Kidney (tissue), 14 donors: ENCODE data around the gene CPLX3. TPM values are rescaled to one million over a fixed set of nuclear protein-coding genes. Genes with fewer than 3 reads are reported as not detected.

Experiments used
- DNase-seq, 5 donors: peaks; one replicate each; pipeline ENCODE4 v3.0.0-alpha.2; 2013 to 2020
- FAIRE-seq: peaks from 2 replicates; lab custom pipeline; 2012; peaks lifted over from hg19 to GRCh38; lab: Jason Lieb, UNC
- H3K27ac ChIP-seq, 2 donors: one replicate each; pipeline ENCODE4 v1.7.0; 2013; ENCODE audit warnings: low read depth in 2 of 2, low read length in 2 of 2, inconsistent platforms in 1 of 2
- H3K27me3 ChIP-seq: one replicate; pipeline ENCODE4 v1.7.1; 2013; ENCODE audit warnings: low read length, inconsistent platforms; ENCODE audit not compliant: control insufficient read depth, insufficient read depth
- H3K36me3 ChIP-seq, 3 donors: one replicate each; pipeline versions ENCODE4 v1.7.0 to v1.7.1; 2013; ENCODE audit warnings: low read length in 3 of 3, control low read depth in 1 of 3, inconsistent platforms in 1 of 3; ENCODE audit not compliant: insufficient read depth in 3 of 3, control insufficient read depth in 2 of 3
- H3K4me1 ChIP-seq, 3 donors: one replicate each; pipeline versions ENCODE4 v1.7.0 to v1.7.1; 2013; ENCODE audit warnings: low read length in 3 of 3, inconsistent platforms in 1 of 3, low read depth in 1 of 3; ENCODE audit not compliant: control insufficient read depth in 2 of 3, insufficient read depth in 2 of 3
- H3K4me3 ChIP-seq, 3 donors: one replicate each; pipeline versions ENCODE4 v1.7.0 to v1.8.1; 2013; ENCODE audit warnings: low read length in 3 of 3, control low read depth in 1 of 3, inconsistent platforms in 1 of 3
- H3K9ac ChIP-seq, 3 donors: one replicate each; pipeline versions ENCODE4 v1.7.0 to v1.7.1; 2013; ENCODE audit warnings: low read length in 3 of 3, control low read depth in 1 of 3, inconsistent platforms in 1 of 3
- H3K9me3 ChIP-seq, 3 donors: one replicate each; pipeline versions ENCODE4 v1.7.0 to v1.7.1; 2013; ENCODE audit warnings: low read length in 3 of 3, control low read depth in 1 of 3, inconsistent platforms in 1 of 3; ENCODE audit not compliant: control insufficient read depth in 2 of 3, insufficient read depth in 1 of 3
- intact Hi-C: fragments of 100-400 bp; cut with DNase I; formaldehyde crosslinking; loops from one replicate; pipeline ENCODE4 v1.11.1; 2022
- polyA plus RNA-seq: library from polyadenylated mRNA; stranded (reverse); fragments of 350-450 nt; fragmentation: Illumina TruSeq; extraction: RNeasy Lipid Tissue Mini Kit (QIAGEN cat#74804); gene quantifications from one replicate; pipeline ENCODE4 v1.2.3, GENCODE V29; 2014; ENCODE audit warnings: low read depth, low replicate concordance; ENCODE audit not compliant: insufficient read depth
- total RNA-seq: library from RNA; stranded (reverse); fragmentation: NEBNext Ultra II Directional; extraction: Animal tissue kit (Norgen Biotek cat#: 25700); gene quantifications from one replicate; pipeline ENCODE4 v1.2.1, GENCODE V29; 2021
- TF ChIP-seq, protein P1 (sequence below): IDR thresholded peaks from 3 replicates; pipeline ENCODE4 v1.5.1; 2012; ENCODE audit warnings: mild to moderate bottlenecking, moderate library complexity, borderline replicate concordance; ENCODE audit not compliant: insufficient read depth; ENCODE audit errors: extremely low read depth
- donor health status: control.
- donor health status: control.
- donor health status: control.
- donor health status: control.
- donor health status: control.
- donor health status: DM: yes; HTN: yes; CAD: no.
- donor health status: Normal renal cell carcinoma (clear cell type).

Gene CPLX3
- total and polyA plus RNA-seq, 2 donors from 2014 or later = not detected

- FAIRE-seq = no peak
- H3K27me3 ChIP-seq = no peaks in the 10 kb centered on the region
- H3K4me1 ChIP-seq = peaks cover 0 to 60% (median 44%) of the 10 kb centered on the region in 3 donors
- H3K4me3 ChIP-seq = peak overlapping the region in 1 of 3 donors; percentile 7
- no peaks in the 10 kb centered on the region for H3K36me3 ChIP-seq
- intact Hi-C loops = no loop called here
- peak overlapping the region; percentile 10 to 69 for H3K27ac ChIP-seq
- DNase-seq = peak; percentile 55 to 93 (median 68)
- TF ChIP-seq, protein P1, sequence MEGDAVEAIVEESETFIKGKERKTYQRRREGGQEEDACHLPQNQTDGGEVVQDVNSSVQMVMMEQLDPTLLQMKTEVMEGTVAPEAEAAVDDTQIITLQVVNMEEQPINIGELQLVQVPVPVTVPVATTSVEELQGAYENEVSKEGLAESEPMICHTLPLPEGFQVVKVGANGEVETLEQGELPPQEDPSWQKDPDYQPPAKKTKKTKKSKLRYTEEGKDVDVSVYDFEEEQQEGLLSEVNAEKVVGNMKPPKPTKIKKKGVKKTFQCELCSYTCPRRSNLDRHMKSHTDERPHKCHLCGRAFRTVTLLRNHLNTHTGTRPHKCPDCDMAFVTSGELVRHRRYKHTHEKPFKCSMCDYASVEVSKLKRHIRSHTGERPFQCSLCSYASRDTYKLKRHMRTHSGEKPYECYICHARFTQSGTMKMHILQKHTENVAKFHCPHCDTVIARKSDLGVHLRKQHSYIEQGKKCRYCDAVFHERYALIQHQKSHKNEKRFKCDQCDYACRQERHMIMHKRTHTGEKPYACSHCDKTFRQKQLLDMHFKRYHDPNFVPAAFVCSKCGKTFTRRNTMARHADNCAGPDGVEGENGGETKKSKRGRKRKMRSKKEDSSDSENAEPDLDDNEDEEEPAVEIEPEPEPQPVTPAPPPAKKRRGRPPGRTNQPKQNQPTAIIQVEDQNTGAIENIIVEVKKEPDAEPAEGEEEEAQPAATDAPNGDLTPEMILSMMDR = no peak
- no peaks in the 10 kb centered on the region for H3K9me3 ChIP-seq
- H3K9ac ChIP-seq = peak overlapping the region in 2 of 3 donors; percentile 9 to 55
Measured at GRCh38 chr15:74790080-74790916, 36.1 kb upstream of the CPLX3 start.

DNA sequence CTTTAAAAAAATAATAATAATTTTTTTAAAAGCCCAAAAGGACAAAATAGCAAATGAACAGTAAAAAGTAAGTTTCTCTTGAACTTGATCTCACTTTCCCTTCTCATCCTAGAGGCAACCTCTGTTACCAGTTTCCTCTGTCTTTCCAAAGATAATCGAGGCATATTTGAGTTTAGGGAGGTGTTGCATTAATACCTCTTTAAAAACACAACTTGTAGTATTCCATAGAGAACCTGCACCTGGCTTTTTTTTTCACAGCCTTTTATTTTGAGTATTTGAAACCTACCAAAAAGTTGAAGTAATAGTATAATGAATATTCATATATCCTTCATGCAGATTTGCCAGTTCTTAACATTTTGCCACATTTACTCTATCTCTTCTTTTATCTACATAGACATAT is 35.4 kb upstream of the CPLX3 start:
- TF ChIP-seq, protein P1 = no peak
- Histone ChIP-seq H3K4me1 (peaks cover 0 to 56% (median 43%) of the 10 kb centered on the region in 3 donors), H3K9me3 (no peaks in the 10 kb centered on the region), H3K4me3 (no peak overlapping the region), H3K27ac (no peak overlapping the region), H3K36me3 (no peaks in the 10 kb centered on the region), H3K9ac (no peak overlapping the region), H3K27me3 (no peaks in the 10 kb centered on the region)
- DNase-seq (no peak), FAIRE-seq (no peak)
- intact Hi-C loops = no loop called here

DNA sequence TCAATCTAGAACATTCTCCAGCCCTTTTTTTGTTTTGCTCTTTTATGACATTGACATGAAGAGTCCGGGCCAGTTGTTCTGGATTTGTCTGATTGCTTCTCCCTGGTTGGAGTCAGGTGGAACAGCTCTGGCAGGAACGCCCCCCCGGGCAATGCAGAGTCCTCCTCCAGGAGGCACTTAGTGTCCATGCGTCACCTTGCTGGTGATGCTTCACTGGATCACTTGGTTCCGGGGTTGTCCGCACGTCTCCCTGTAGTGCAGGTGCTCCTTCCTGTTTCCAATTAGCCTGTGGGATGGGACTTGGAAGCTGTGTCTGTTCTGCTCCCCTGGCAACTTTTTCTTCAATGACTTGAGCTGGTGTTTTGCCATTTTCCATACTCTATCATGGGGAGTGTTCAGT is 34.8 kb upstream of the CPLX3 start:
- intact Hi-C loops = no loop called here
- Histone ChIP-seq H3K9ac (no peak overlapping the region), H3K4me3 (no peak overlapping the region), H3K4me1 (peaks cover 0 to 50% (median 41%) of the 10 kb centered on the region in 3 donors), H3K27ac (no peak overlapping the region), H3K36me3 (no peaks in the 10 kb centered on the region), H3K27me3 (no peaks in the 10 kb centered on the region), H3K9me3 (no peaks in the 10 kb centered on the region)
- no peak for DNase-seq
- FAIRE-seq = no peak
- TF ChIP-seq, protein P1 = no peak
